ENCODE results near the gene GTF2H2.
"Not testable (repeated sequence)": the region's sequence is repeated elsewhere in the genome, so short reads cannot be mapped to it uniquely, and the experiment has no call there.

The GTF2H2 gene

GRCh38 chr5:71011194-71011792 is 56.2 kb downstream of the GTF2H2 start:
- no peak for DNase-seq

GRCh38 chr5:71006983-71007382 is 60.5 kb downstream of the GTF2H2 start:
- not testable (repeated sequence) for DNase-seq

Data from bone marrow (tissue), 2 donors.